H9 (cell line): ENCODE measurements around the gene ARHGAP10. TPM values are rescaled to one million over a fixed set of nuclear protein-coding genes. Genes with fewer than 3 reads are reported as not detected.
A peak's percentile ranks its signal among the peaks of the same experiment; 100 is the strongest.

ENCODE experiments used
- DNase-seq: peaks from one replicate; pipeline ENCODE4 v3.0.0-alpha.2; 2017
- H2AFZ ChIP-seq: one replicate; pipeline ENCODE4 v1.6.1; 2013; ENCODE audit warnings: mild to moderate bottlenecking, low read length, control low read depth, moderate library complexity
- H2AK5ac ChIP-seq: 2 replicates; pipeline ENCODE4 v1.6.1; 2013; ENCODE audit warnings: low read length, control low read depth, mixed read lengths; ENCODE audit not compliant: insufficient read length
- H2BK120ac ChIP-seq: one replicate; pipeline ENCODE4 v1.6.1; 2013; ENCODE audit warnings: low read depth, mild to moderate bottlenecking, low read length, control low read depth, inconsistent platforms; ENCODE audit not compliant: poor library complexity, severe bottlenecking
- H2BK12ac ChIP-seq: 2 replicates; pipeline ENCODE4 v1.6.1; 2013; ENCODE audit warnings: low read length, control low read depth, mixed read lengths, low read depth; ENCODE audit not compliant: insufficient read length
- H2BK15ac ChIP-seq: 2 replicates; pipeline ENCODE4 v1.6.1; 2013; ENCODE audit warnings: low read depth, low read length, control low read depth
- H2BK20ac ChIP-seq: one replicate; pipeline ENCODE4 v1.6.1; 2013; ENCODE audit warnings: low read depth, mild to moderate bottlenecking, low read length, control low read depth, inconsistent platforms; ENCODE audit not compliant: poor library complexity, severe bottlenecking
- H2BK5ac ChIP-seq: 2 replicates; pipeline ENCODE4 v1.6.1; 2013; ENCODE audit warnings: low read length, control low read depth, mixed read lengths; ENCODE audit not compliant: insufficient read length
- H3K14ac ChIP-seq: 2 replicates; pipeline ENCODE4 v1.6.1; 2013; ENCODE audit warnings: low read length, control low read depth; ENCODE audit not compliant: insufficient read depth
- H3K18ac ChIP-seq: 2 replicates; pipeline ENCODE4 v1.6.1; 2013; ENCODE audit warnings: low read depth, mild to moderate bottlenecking, mixed read lengths, low read length, control low read depth; ENCODE audit not compliant: insufficient read length
- H3K23ac ChIP-seq: 2 replicates; pipeline ENCODE4 v1.6.1; 2013; ENCODE audit warnings: low read length, control low read depth, mixed read lengths, low read depth; ENCODE audit not compliant: insufficient read length
- H3K23me2 ChIP-seq: 2 replicates; pipeline ENCODE4 v1.6.1; 2013; ENCODE audit warnings: low read depth, mild to moderate bottlenecking, mixed read lengths, low read length, control low read depth; ENCODE audit not compliant: insufficient read length, poor library complexity, severe bottlenecking
- H3K27ac ChIP-seq: 2 replicates; pipeline ENCODE4 v1.5.1; 2013; ENCODE audit warnings: low read length, control low read depth, mixed read lengths, low read depth; ENCODE audit not compliant: insufficient read length
- H3K27me3 ChIP-seq: 2 replicates; pipeline ENCODE4 v1.6.1; 2013; ENCODE audit warnings: low read length, control low read depth, inconsistent platforms; ENCODE audit not compliant: insufficient read depth
- H3K4ac ChIP-seq: 2 replicates; pipeline ENCODE4 v1.6.1; 2013; ENCODE audit warnings: low read depth, mild to moderate bottlenecking, control low read depth, inconsistent platforms, low read length, moderate library complexity
- H3K4me1 ChIP-seq: 2 replicates; pipeline ENCODE4 v1.6.1; 2013; ENCODE audit warnings: low read length, control low read depth, inconsistent platforms; ENCODE audit not compliant: insufficient read depth
- H3K4me2 ChIP-seq: 2 replicates; pipeline ENCODE4 v1.6.1; 2013; ENCODE audit warnings: low read length, control low read depth, mixed read lengths; ENCODE audit not compliant: insufficient read length, insufficient read depth
- H3K56ac ChIP-seq: 2 replicates; pipeline ENCODE4 v1.6.1; 2013; ENCODE audit warnings: low read depth, mild to moderate bottlenecking, mixed read lengths, low read length, control low read depth; ENCODE audit not compliant: insufficient read length
- H3K79me1 ChIP-seq: 2 replicates; pipeline ENCODE4 v1.6.1; 2013; ENCODE audit warnings: low read depth, mild to moderate bottlenecking, moderate library complexity, low read length, control low read depth, inconsistent platforms; ENCODE audit not compliant: insufficient read depth, poor library complexity, severe bottlenecking
- H3K79me2 ChIP-seq: 2 replicates; pipeline ENCODE4 v1.6.1; 2013; ENCODE audit warnings: low read length, control low read depth, inconsistent platforms; ENCODE audit not compliant: insufficient read depth
- H3K9ac ChIP-seq: 2 replicates; pipeline ENCODE4 v1.6.1; 2013; ENCODE audit warnings: low read length, control low read depth, mixed read lengths; ENCODE audit not compliant: insufficient read length; ENCODE audit errors: extremely low read depth
- H3K9me3 ChIP-seq: one replicate; pipeline ENCODE4 v1.6.1; 2013; ENCODE audit warnings: low read depth, low read length, inconsistent platforms; ENCODE audit not compliant: control insufficient read depth
- H3T11ph ChIP-seq: one replicate; pipeline ENCODE4 v1.6.1; 2013; ENCODE audit warnings: mild to moderate bottlenecking, low read length, control low read depth, inconsistent platforms
- H4K20me1 ChIP-seq: one replicate; pipeline ENCODE4 v1.6.1; 2013; ENCODE audit not compliant: control insufficient read depth, insufficient read length, insufficient read depth
- H4K5ac ChIP-seq: 2 replicates; pipeline ENCODE4 v1.6.1; 2013; ENCODE audit warnings: low read depth, mild to moderate bottlenecking, mixed read lengths, low read length, control low read depth; ENCODE audit not compliant: insufficient read length
- H4K8ac ChIP-seq: replicated peaks from 2 replicates; pipeline ENCODE4 v1.6.1; 2013; ENCODE audit warnings: low read length, control low read depth, mixed read lengths, low read depth; ENCODE audit not compliant: insufficient read length
- H4K91ac ChIP-seq: 2 replicates; pipeline ENCODE4 v1.6.1; 2013; ENCODE audit warnings: low read depth, mild to moderate bottlenecking, moderate library complexity, mixed read lengths, low read length, control low read depth; ENCODE audit not compliant: insufficient read length
- H3K27ac Mint-ChIP-seq, 3 experiments: 2 replicates in 2 of 3; 3 replicates in 1 of 3; pipeline ENCODE4 v1.8.0; 2020 to 2021; ENCODE audit warnings: mixed read lengths in 3 of 3, mild to moderate bottlenecking in 1 of 3, moderate library complexity in 1 of 3
- H3K27me3 Mint-ChIP-seq: 2 replicates; pipeline ENCODE4 v1.8.0; 2021; ENCODE audit warnings: low read depth, mild to moderate bottlenecking, moderate library complexity, mixed read lengths
- H3K36me3 Mint-ChIP-seq, 3 experiments: 2 replicates in 2 of 3; 3 replicates in 1 of 3; pipeline ENCODE4 v1.8.0; 2020 to 2021; ENCODE audit warnings: low read depth in 3 of 3, mixed read lengths in 3 of 3; ENCODE audit not compliant: insufficient read depth in 1 of 3
- H3K4me1 Mint-ChIP-seq, 2 experiments: 2 replicates each; pipeline ENCODE4 v1.8.0; 2020; ENCODE audit warnings: mixed read lengths in 2 of 2
- H3K4me3 Mint-ChIP-seq, 2 experiments: 2 replicates in 1 of 2; 3 replicates in 1 of 2; pipeline ENCODE4 v1.8.0; 2020 to 2021; ENCODE audit warnings: mild to moderate bottlenecking in 2 of 2, mixed read lengths in 2 of 2, moderate library complexity in 1 of 2
- H3K9me3 Mint-ChIP-seq, 2 experiments: 2 replicates in 1 of 2; 3 replicates in 1 of 2; pipeline ENCODE4 v1.8.0; 2020; ENCODE audit warnings: mild to moderate bottlenecking in 2 of 2, mixed read lengths in 2 of 2, moderate library complexity in 1 of 2
- CTCF ChIP-seq: fragments of 200-600 bp; sonication (generic); conservative IDR thresholded peaks from 3 replicates; pipeline ENCODE4 v1.8.0; 2021; ENCODE audit warnings: antibody characterized with exemption, mild to moderate bottlenecking
- WGBS: extraction: QIAGEN DNeasy Blood & Tissue Kit; methylation state at CpG from one replicate; pipeline ENCODE4 v1.1.7; 2013; ENCODE audit warnings: missing lambda C conversion rate, low lambda C conversion rate, mixed read lengths; ENCODE audit not compliant: insufficient read length; ENCODE audit errors: extremely low coverage; 5-methylcytosine and 5-hydroxymethylcytosine counted together
- total RNA-seq: library from RNA; stranded (reverse); gene quantifications from 2 replicates; pipeline ENCODE4 v1.2.1, GENCODE V29; 2021

ARHGAP10 gene
- total RNA-seq, 1 experiment from 2014 or later: 7.8 TPM

- H4K8ac ChIP-seq: no peak overlapping the region
- H2BK15ac ChIP-seq: no peak overlapping the region
- no peak overlapping the region for H4K91ac ChIP-seq
- Mint-ChIP-seq H3K9me3 (no peaks in the 10 kb centered on the region), H3K36me3 (no peaks in the 10 kb centered on the region; a peak in 1 of 7 replicates), H3K27ac (peak overlapping the region in 2 of 3 experiments; percentile 94 to 95; a peak in 5 of 7 replicates), H3K4me3 (0 out of 5 replicates have a peak overlapping the region, but pooled peaks of 1 of the 2 experiments have one; percentile 45), H3K27me3 (no peaks in the 10 kb centered on the region), H3K4me1 (peaks cover 23 to 29% of the 10 kb centered on the region in 2 experiments)
- peak overlapping the region; percentile 0 for H3K4me2 ChIP-seq
- no peaks in the 10 kb centered on the region for H3K79me1 ChIP-seq
- H3T11ph ChIP-seq: no peak overlapping the region
- H3K79me2 ChIP-seq: no peaks in the 10 kb centered on the region
- H2BK5ac ChIP-seq: no peak overlapping the region
- no peak overlapping the region for H3K56ac ChIP-seq
- no peak overlapping the region for H3K14ac ChIP-seq
- no CpG with 5 or more reads among the region's 3 CpGs for WGBS
- no peak overlapping the region for H3K4ac ChIP-seq
- H3K9me3 ChIP-seq: no peaks in the 10 kb centered on the region
- peaks cover 6% of the 10 kb centered on the region for H3K4me1 ChIP-seq
- no peaks in the 10 kb centered on the region for H3K23me2 ChIP-seq
- H2BK20ac ChIP-seq: no peak overlapping the region
- DNase-seq: no peak
- H3K9ac ChIP-seq: no peak overlapping the region
- no peak overlapping the region for H2BK120ac ChIP-seq
- H3K23ac ChIP-seq: no peak overlapping the region
- no peaks in the 10 kb centered on the region for H4K20me1 ChIP-seq
- no peaks in the 10 kb centered on the region for H3K27me3 ChIP-seq
- H3K27ac ChIP-seq: peak overlapping the region; percentile 33
- no peak for TF ChIP-seq CTCF
- H2AFZ ChIP-seq: no peak overlapping the region
- H4K5ac ChIP-seq: no peak overlapping the region
- no peak overlapping the region for H3K18ac ChIP-seq
- no peak overlapping the region for H2BK12ac ChIP-seq
- H2AK5ac ChIP-seq: no peak overlapping the region
These were observed 22.2 kb downstream of the ARHGAP10 start for GRCh38 chr4:147754037-147754445.
